ENCODE results near the gene SH3BP5L.
"Not testable (repeated sequence)": the region's sequence is repeated elsewhere in the genome, so short reads cannot be mapped to it uniquely, and the experiment has no call there.

Gene SH3BP5L

GRCh38 chr1:248813546-248813945 is 12.2 kb downstream of the SH3BP5L start:
- DNase-seq (ENCODE audit: extremely low spot score, insufficient read length, low read depth): no peak
- FAIRE-seq: no peak

DNA sequence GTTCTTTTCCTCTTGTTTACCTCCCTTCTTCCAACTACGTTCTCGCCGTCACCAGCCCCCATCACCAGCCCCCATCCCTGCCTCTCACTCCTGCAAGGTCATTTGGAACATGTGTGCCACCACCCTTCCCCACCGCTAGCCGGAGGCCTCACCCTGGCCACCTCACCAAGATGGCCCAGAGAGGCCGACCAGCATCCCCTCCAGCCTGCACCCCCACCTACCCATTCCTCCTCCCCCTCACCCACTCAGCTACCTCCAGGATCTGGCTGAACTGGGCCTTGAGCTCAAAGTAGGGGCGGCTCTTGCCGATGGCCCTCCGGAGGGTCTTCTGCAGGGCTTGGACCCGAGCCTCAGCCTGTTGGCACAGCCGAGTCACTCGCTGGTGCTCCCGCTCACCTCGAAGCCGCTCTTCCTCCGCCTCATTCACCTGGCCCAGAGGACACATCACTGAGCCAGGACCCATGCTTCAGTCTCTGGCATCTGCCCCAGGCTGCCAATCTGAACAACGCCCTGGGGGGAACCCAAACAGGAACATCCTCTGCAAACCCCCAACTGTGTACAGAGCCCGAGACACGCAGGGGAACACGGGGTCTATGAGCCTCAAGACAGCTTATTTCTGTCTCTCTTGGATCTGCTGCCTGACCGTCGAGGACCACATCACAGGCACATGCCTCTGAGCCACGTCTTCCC is 12.8 kb downstream of the SH3BP5L start:
- FAIRE-seq: no peak
- DNase-seq (ENCODE audit: extremely low spot score, insufficient read length, low read depth): no peak

GRCh38 chr1:248811514-248812490 is 13.9 kb downstream of the SH3BP5L start:
- DNase-seq (ENCODE audit: extremely low spot score, insufficient read length, low read depth) (no peak), FAIRE-seq (no peak)

DNA sequence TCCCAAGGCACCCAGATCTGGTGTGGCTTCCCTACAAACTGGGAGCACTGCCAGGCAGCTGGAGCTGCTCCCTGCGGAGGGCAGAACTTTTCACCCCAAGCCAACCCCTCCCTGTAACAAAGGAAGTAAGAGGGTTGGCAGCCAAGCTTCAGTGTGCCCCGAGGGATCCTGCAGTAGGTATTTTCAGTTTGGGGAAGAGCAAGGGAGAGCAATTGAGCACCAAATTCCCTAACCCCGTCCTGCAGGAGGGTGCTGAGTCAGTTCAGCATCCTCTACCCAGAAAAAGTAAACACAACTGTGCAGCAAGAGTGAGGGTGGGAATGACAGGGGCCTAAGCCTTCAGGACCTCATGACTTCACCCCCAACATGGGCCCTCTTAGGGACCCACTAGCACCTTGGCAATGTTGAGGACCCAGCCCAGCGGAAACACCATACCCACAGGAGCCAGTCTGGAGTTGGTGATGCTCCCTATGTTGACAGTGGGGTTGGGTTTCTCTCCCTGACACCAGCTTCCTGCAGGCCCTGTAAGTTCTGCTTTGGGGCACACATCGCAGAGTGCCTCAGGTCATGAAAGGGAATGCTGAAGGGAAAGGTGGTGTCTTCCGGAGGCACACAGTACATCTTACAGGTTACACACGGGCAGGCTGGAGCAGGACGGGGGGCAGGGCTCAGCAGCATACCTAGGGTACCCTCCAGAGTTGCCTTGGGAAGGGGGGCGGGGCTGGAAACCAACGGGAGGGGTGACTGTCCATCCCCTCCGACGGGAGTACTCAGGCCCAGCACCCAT is 14.8 kb downstream of the SH3BP5L start:
- DNase-seq (ENCODE audit: extremely low spot score, insufficient read length, low read depth) (no peak), FAIRE-seq (no peak)

DNA sequence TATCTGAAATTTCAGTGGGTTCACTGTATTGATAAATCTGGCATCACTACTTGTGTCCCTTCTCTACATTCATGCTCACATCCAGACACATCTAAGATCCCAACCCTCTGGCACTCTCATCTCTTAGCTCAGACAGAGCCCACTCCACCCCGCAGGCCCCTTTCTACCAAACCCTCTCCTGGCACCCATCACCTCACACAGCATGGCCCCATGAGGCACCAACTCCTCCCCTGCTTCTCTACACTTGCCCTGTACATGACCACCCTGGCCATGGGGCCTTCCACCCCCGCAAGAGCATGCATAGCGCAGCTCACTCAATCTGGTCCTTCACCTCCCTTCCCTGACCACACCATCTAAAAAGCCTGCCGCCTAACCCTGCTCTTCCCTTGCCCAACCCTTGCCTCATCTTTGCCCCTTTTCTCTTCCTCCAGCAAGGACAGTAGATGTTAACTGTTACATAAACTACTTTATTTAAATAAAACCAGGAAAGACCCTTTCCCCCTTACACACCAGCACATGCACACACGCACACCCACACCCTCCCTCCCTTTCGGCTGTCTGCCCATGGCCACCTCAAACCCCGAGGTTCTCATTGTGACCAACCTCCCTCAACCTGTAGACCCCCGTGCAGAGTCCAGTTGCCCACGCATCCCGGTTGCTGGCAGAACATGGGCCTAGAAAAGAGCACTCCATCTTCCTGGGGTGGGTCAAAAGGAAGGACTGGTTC is 15.6 kb downstream of the SH3BP5L start:
- DNase-seq (ENCODE audit: extremely low spot score, insufficient read length, low read depth): no peak
- no peak for FAIRE-seq

DNA sequence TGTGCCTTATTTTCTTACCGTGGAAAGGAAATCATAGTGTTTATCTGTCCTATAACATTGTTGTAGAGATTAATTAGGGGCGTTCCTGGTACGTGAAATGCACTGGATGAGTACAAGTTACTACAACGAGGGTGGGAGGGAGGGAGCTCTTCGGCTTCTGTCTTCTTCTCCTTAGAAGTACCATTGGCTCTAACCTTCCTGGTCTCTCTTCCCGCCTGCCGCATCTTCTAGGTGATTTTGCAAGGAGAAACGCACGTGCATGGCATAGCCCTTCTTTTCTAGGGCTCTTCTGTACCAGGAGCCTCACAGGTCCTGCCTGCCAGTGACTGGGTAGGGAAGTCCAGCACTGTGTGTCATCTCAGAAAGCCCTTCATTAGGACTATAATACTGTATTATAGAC is 16.8 kb downstream of the SH3BP5L start:
- DNase-seq (ENCODE audit: extremely low spot score, insufficient read length, low read depth) (no peak), FAIRE-seq (no peak)

DNA sequence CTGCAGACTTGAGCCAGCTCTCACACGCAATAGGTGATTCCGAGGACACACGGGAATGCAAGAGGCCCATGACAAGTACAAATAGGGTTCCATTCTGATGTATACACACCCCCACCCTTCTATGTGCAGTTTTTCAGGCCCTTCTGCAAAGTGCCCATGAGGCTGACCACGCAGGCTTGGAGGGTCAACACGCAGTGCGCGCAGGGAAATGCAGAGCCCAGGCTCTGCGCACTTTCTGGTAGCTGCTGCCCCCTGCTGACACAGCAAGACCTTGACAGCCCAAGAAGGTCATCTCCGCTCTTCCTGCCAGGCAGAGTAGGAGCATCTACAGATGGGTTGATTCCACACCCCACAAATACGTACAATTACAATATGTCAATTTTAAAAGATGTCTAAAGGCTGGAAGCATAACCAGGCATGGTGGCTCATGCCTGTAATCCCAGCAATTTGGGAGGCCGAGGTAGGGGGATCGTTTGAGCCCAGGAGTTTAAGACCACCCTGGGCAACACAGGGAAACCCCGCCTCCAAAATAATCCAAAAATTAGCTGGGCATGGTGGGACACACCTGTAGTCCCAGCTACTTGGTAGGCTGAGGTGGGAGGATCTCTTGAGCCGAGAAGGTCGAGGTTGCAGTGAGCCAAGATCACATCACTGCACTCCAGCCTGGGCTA is 18.5 kb downstream of the SH3BP5L start:
- DNase-seq (ENCODE audit: extremely low spot score, insufficient read length, low read depth) (peak; percentile 38), FAIRE-seq (peak; percentile 78)

DNA sequence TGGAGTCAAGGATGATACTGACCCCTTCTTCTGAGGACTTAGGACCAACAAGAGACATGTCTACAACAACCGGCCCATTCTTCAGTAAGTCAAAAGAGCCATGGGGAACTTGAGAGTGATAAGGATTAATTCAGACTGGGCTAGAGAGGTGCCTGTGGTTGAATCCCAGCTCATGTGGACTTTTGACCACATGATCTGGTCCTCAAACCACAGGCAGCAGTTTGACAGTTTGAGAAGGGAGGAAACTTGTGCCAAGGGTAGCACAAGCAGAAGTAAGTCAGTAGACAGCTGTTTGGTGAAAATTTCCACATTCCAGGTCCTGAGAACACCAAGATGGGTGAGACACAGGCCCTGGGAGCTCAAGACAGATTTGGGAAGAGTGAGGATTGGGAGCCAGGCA is 19.8 kb downstream of the SH3BP5L start:
- FAIRE-seq: no peak

GRCh38 chr1:248804771-248805681 is 20.7 kb downstream of the SH3BP5L start:
- FAIRE-seq (peak; percentile 95), DNase-seq (ENCODE audit: extremely low spot score, insufficient read length, low read depth) (peak; percentile 39)

More for the DNA sequence above, 19.8 kb downstream of the SH3BP5L start:
- no peak for DNase-seq (ENCODE audit: extremely low spot score, insufficient read length, low read depth)

DNA sequence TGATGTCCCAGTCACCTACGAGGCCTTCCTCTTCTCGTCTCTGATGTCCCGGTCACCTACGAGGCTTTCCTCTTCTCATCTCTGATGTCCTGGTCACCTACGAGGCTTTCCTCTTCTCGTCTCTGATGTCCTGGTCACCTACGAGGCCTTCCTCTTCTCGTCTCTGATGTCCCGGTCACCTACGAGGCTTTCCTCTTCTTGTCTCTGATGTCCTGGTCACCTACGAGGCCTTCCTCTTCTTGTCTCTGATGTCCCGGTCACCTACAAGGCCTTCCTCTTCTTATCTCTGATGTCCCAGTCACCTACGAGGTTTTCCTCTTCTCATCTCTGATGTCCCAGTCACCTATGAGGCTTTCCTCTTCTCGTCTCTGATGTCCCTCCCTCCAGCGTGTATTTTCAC is 22.2 kb downstream of the SH3BP5L start:
- DNase-seq (ENCODE audit: extremely low spot score, insufficient read length, low read depth); FAIRE-seq: not testable (repeated sequence)

- FAIRE-seq: no peak
- DNase-seq (ENCODE audit: extremely low spot score, insufficient read length, low read depth): no peak
These were observed 23.3 kb downstream of the SH3BP5L start for GRCh38 chr1:248802454-248802853.

GRCh38 chr1:248800459-248800858 is 25.3 kb downstream of the SH3BP5L start:
- DNase-seq (ENCODE audit: extremely low spot score, insufficient read length, low read depth): no peak
- FAIRE-seq: no peak

GRCh38 chr1:248798791-248799190 is 26.9 kb downstream of the SH3BP5L start:
- FAIRE-seq (no peak), DNase-seq (ENCODE audit: extremely low spot score, insufficient read length, low read depth) (no peak)

- DNase-seq (ENCODE audit: extremely low spot score, insufficient read length, low read depth); FAIRE-seq: not testable (repeated sequence)
These were observed 31.1 kb downstream of the SH3BP5L start for GRCh38 chr1:248794663-248795062.

- DNase-seq (ENCODE audit: extremely low spot score, insufficient read length, low read depth) (peak; percentile 23), FAIRE-seq (peak; percentile 76)
These were observed 32.1 kb downstream of the SH3BP5L start for GRCh38 chr1:248793592-248793991.

GRCh38 chr1:248792342-248792741 is 33.4 kb downstream of the SH3BP5L start:
- DNase-seq (ENCODE audit: extremely low spot score, insufficient read length, low read depth) (no peak), FAIRE-seq (peak; percentile 77)

DNA sequence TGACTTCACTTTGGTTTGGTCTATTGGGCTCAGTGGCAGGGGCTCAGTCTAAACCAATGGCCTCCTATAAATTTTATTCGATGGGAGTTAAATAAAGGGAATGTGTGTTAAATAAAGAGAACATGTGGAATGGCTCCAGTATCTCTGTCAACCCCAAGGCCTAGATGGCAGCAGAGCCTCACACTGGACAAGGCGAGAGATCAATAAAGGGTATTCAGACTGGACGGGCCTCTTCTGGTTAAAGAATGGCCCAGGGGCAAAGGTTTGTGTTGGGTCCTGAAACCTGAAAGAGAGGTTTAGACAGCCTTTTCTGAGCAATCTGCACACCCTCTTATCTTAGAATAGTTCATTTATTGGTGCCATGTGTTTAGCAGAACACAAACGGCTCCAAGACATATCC is 34.7 kb downstream of the SH3BP5L start:
- no peak for DNase-seq (ENCODE audit: extremely low spot score, insufficient read length, low read depth)
- no peak for FAIRE-seq

DNA sequence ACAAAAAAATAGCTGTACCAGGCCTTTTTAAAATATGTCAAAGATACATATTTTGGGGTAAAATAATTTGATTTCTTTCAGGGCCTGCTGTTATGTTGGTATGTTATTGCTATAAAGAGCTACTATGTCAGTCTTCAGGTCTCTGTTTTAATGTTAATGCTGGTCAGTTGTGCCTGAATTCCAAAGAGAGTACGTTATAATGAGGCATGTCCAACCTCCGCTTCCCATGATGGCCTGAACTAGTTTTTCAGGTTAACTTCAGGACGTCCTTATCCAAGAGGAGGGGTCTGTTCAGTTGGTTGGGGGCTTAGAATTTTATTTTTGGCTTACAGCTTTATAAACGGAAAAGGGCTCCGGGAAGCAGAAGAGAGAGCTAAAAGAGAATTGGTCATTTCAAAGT is 35.3 kb downstream of the SH3BP5L start:
- FAIRE-seq (no peak), DNase-seq (ENCODE audit: extremely low spot score, insufficient read length, low read depth) (no peak)
